T-helper 1 cell (primary cell): Measurements from ENCODE around the gene RETN.

Source experiments
- DNase-seq, 5 donors: peaks; one replicate each; pipeline ENCODE4 v3.0.0-alpha.2; 2012 to 2020

RETN gene

GRCh38 chr19:7709932-7710460, 41.1 kb downstream of the RETN start:
- no peak for DNase-seq

DNA sequence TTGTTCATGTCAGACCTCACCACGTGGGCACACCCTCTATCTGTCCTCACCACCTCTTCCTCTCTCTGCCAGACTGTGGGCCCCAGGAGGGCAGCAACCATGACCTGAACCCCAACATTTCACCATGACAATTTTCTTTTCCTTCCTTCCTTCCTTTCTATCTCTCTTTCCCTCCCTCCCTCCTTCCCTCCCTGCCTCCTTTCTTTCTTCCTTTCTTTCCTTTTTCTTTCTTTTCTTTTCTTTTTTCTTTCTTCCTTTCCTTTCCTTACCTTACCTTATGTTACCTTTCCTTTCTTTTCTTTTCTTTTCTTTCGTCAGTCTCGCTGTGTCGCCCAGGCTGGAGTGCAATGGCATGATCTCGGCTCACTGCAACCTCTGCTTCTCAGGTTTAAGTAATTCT, 41.8 kb downstream of the RETN start:
- DNase-seq = no peak

- DNase-seq = no peak
These were observed 46.8 kb downstream of the RETN start for GRCh38 chr19:7715671-7716070.

- no peak for DNase-seq
These were observed 47.9 kb downstream of the RETN start for GRCh38 chr19:7716762-7717161.

DNA sequence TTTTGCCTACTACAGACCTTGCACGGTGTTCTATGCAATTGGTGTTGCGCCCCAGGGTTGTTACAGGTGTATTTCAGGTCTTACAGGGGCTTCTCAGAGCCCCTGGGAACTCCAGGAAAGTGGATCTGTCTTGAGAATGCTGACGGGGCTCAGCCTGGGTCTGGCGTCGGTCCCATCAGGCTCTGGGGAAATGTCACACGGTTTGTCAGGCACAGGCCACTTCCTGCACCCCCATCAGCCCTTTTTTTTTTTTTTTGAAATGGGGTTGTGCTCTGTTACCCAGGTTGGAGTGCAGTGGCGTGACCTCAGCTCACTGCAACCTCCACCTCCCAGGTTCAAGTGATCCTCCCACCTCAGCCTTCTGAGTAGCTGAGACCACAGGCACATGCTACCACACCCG, 49.8 kb downstream of the RETN start:
- DNase-seq = peak in 1 of 5 donors; percentile 35
